ENCODE results near the gene TEX12.

- TF ChIP-seq CTCF (IDR thresholded peaks at IDR 0.05 in 8 of 11, conservative IDR thresholded peaks at IDR 0.05 in 3 of 11) (no peak), POLR2A (IDR thresholded peaks at IDR 0.05) (no peak), POLR2AphosphoS5 (IDR thresholded peaks at IDR 0.05) (no peak)
These were observed 44.4 kb downstream of the TEX12 start for GRCh38 chr11:112211536-112211935.
